Muscle layer of duodenum (tissue), 2 donors: ENCODE measurements around the gene JAK1.

Source experiments
- H3K27ac ChIP-seq: one replicate; pipeline ENCODE4 v1.7.0; 2013; ENCODE audit warnings: mild to moderate bottlenecking, low read length
- H3K27me3 ChIP-seq: one replicate; pipeline ENCODE4 v1.7.0; 2013; ENCODE audit warnings: low read depth, mild to moderate bottlenecking, control low read depth, low read length
- H3K36me3 ChIP-seq, 2 donors: one replicate each; pipeline ENCODE4 v1.7.0; 2013; ENCODE audit warnings: low read length in 2 of 2, control low read depth in 1 of 2, mild to moderate bottlenecking in 1 of 2; ENCODE audit not compliant: insufficient read depth in 2 of 2, control insufficient read depth in 1 of 2
- H3K4me1 ChIP-seq, 2 donors: one replicate each; pipeline ENCODE4 v1.7.0; 2013; ENCODE audit warnings: low read length in 2 of 2, mild to moderate bottlenecking in 2 of 2, control low read depth in 1 of 2, moderate library complexity in 1 of 2; ENCODE audit not compliant: insufficient read depth in 2 of 2, control insufficient read depth in 1 of 2
- H3K4me3 ChIP-seq, 2 donors: one replicate each; pipeline ENCODE4 v1.7.0; 2013; ENCODE audit warnings: low read length in 2 of 2, low read depth in 1 of 2, mild to moderate bottlenecking in 1 of 2
- H3K9me3 ChIP-seq, 2 donors: one replicate each; pipeline ENCODE4 v1.7.0; 2013; ENCODE audit warnings: low read length in 2 of 2, control low read depth in 1 of 2, mild to moderate bottlenecking in 1 of 2; ENCODE audit not compliant: control insufficient read depth in 1 of 2
- donor health status: healthy.

Gene JAK1

GRCh38 chr1:64960731-64961130 is 5.6 kb downstream of the JAK1 start:
- Histone ChIP-seq H3K4me3 (no peak overlapping the region), H3K36me3 (no peaks in the 10 kb centered on the region), H3K4me1 (peaks cover 11 to 51% of the 10 kb centered on the region in 2 donors), H3K27me3 (no peaks in the 10 kb centered on the region), H3K27ac (no peak overlapping the region), H3K9me3 (no peaks in the 10 kb centered on the region)

GRCh38 chr1:64959986-64960385 is 6.4 kb downstream of the JAK1 start:
- Histone ChIP-seq H3K4me1 (peaks cover 11 to 51% of the 10 kb centered on the region in 2 donors), H3K27ac (no peak overlapping the region), H3K9me3 (no peaks in the 10 kb centered on the region), H3K36me3 (no peaks in the 10 kb centered on the region), H3K27me3 (no peaks in the 10 kb centered on the region), H3K4me3 (no peak overlapping the region)

- H3K27ac ChIP-seq, result no peak overlapping the region
- no peaks in the 10 kb centered on the region for H3K36me3 ChIP-seq
- no peaks in the 10 kb centered on the region for H3K27me3 ChIP-seq
- no peaks in the 10 kb centered on the region for H3K9me3 ChIP-seq
- peaks cover 11 to 28% of the 10 kb centered on the region in 2 donors for H3K4me1 ChIP-seq
- H3K4me3 ChIP-seq, result no peak overlapping the region
These were observed 9.5 kb downstream of the JAK1 start for GRCh38 chr1:64956733-64957441.

- no peaks in the 10 kb centered on the region for H3K27me3 ChIP-seq
- H3K9me3 ChIP-seq, result no peaks in the 10 kb centered on the region
- H3K36me3 ChIP-seq, result no peaks in the 10 kb centered on the region
- H3K4me1 ChIP-seq, result peaks cover 11 to 26% of the 10 kb centered on the region in 2 donors
- no peak overlapping the region for H3K4me3 ChIP-seq
- H3K27ac ChIP-seq, result no peak overlapping the region
These were observed 10.2 kb downstream of the JAK1 start for GRCh38 chr1:64956010-64956640.

- H3K4me3 ChIP-seq, result no peak overlapping the region
- H3K4me1 ChIP-seq, result peaks cover 11 to 20% of the 10 kb centered on the region in 2 donors
- no peaks in the 10 kb centered on the region for H3K36me3 ChIP-seq
- H3K27me3 ChIP-seq, result no peaks in the 10 kb centered on the region
- H3K27ac ChIP-seq, result no peak overlapping the region
- no peaks in the 10 kb centered on the region for H3K9me3 ChIP-seq
These were observed 11.0 kb downstream of the JAK1 start for GRCh38 chr1:64955097-64956009.

GRCh38 chr1:64953241-64953640 is 13.1 kb downstream of the JAK1 start:
- Histone ChIP-seq H3K9me3 (no peaks in the 10 kb centered on the region), H3K27me3 (no peaks in the 10 kb centered on the region), H3K4me3 (no peak overlapping the region), H3K36me3 (no peaks in the 10 kb centered on the region), H3K27ac (no peak overlapping the region), H3K4me1 (peaks cover 14 to 21% of the 10 kb centered on the region in 2 donors)

- Histone ChIP-seq H3K27me3 (no peaks in the 10 kb centered on the region), H3K9me3 (no peaks in the 10 kb centered on the region), H3K4me1 (peaks cover 6 to 7% of the 10 kb centered on the region in 2 donors), H3K4me3 (no peak overlapping the region), H3K27ac (no peak overlapping the region), H3K36me3 (no peaks in the 10 kb centered on the region)
These were observed 16.0 kb downstream of the JAK1 start for GRCh38 chr1:64950284-64950809.

GRCh38 chr1:64948905-64949833 is 17.2 kb downstream of the JAK1 start:
- Histone ChIP-seq H3K27ac (no peak overlapping the region), H3K36me3 (no peaks in the 10 kb centered on the region), H3K9me3 (no peaks in the 10 kb centered on the region), H3K4me3 (no peak overlapping the region), H3K27me3 (no peaks in the 10 kb centered on the region), H3K4me1 (peaks cover 6 to 7% of the 10 kb centered on the region in 2 donors)

- Histone ChIP-seq H3K4me3 (no peak overlapping the region), H3K9me3 (no peaks in the 10 kb centered on the region), H3K27ac (no peak overlapping the region), H3K27me3 (no peaks in the 10 kb centered on the region), H3K4me1 (peaks cover 6 to 7% of the 10 kb centered on the region in 2 donors), H3K36me3 (no peaks in the 10 kb centered on the region)
These were observed 18.1 kb downstream of the JAK1 start for GRCh38 chr1:64948216-64948615.

GRCh38 chr1:64946916-64947315 is 19.4 kb downstream of the JAK1 start:
- H3K36me3 ChIP-seq, result no peaks in the 10 kb centered on the region
- H3K9me3 ChIP-seq, result no peaks in the 10 kb centered on the region
- peaks cover 6 to 7% of the 10 kb centered on the region in 2 donors for H3K4me1 ChIP-seq
- H3K27me3 ChIP-seq, result no peaks in the 10 kb centered on the region
- H3K27ac ChIP-seq, result no peak overlapping the region
- no peak overlapping the region for H3K4me3 ChIP-seq
